Stimulated activated CD4-positive, alpha-beta T cell treated with anti-CD3 and anti-CD28 coated beads, Interleukin-1b, Interleukin-23, amount 100 ng/mL, for 1 hour (primary cell): ENCODE measurements around the gene TMEM252.

Source experiments
- DNase-seq, 2 donors: peaks; one replicate each; pipeline ENCODE4 v3.0.0-alpha.2; 2020; ENCODE audit warnings: low read depth in 2 of 2

The TMEM252 gene

GRCh38 chr9:68540712-68541535 is at the start of gene TMEM252:
Gene TMEM252, minus strand, starts transcription at chr9:68540883. Its CDS starts 69 bp downstream, at chr9:68540814.
- DNase-seq, result no peak

GRCh38 chr9:68585034-68585761 is 44.5 kb upstream of the TMEM252 start:
- DNase-seq, result no peak

GRCh38 chr9:68584189-68585033 is 43.7 kb upstream of the TMEM252 start:
- DNase-seq, result peak; percentile 55 to 73

- no peak for DNase-seq
These were observed 41.0 kb upstream of the TMEM252 start for GRCh38 chr9:68581696-68582095.

- DNase-seq, result no peak
These were observed 37.3 kb upstream of the TMEM252 start for GRCh38 chr9:68577774-68578591.

GRCh38 chr9:68575817-68576216 is 35.1 kb upstream of the TMEM252 start:
- no peak for DNase-seq

GRCh38 chr9:68574150-68574549 is 33.5 kb upstream of the TMEM252 start:
- no peak for DNase-seq

GRCh38 chr9:68567565-68567964 is 26.9 kb upstream of the TMEM252 start:
- DNase-seq, result no peak

- no peak for DNase-seq
These were observed 21.8 kb upstream of the TMEM252 start for GRCh38 chr9:68562461-68562860.

- DNase-seq, result peak; percentile 3 to 17
These were observed 19.6 kb upstream of the TMEM252 start for GRCh38 chr9:68560071-68560844.

GRCh38 chr9:68558545-68558944 is 17.9 kb upstream of the TMEM252 start:
- no peak for DNase-seq

- DNase-seq, result no peak
These were observed 14.9 kb upstream of the TMEM252 start for GRCh38 chr9:68555437-68556150.

GRCh38 chr9:68552700-68553476 is 12.2 kb upstream of the TMEM252 start:
- DNase-seq, result no peak

GRCh38 chr9:68551191-68551590 is 10.5 kb upstream of the TMEM252 start:
- no peak for DNase-seq

GRCh38 chr9:68548241-68548640 is 7.6 kb upstream of the TMEM252 start:
- no peak for DNase-seq

- no peak for DNase-seq
These were observed 6.7 kb upstream of the TMEM252 start for GRCh38 chr9:68547417-68547816.

- no peak for DNase-seq
These were observed 6.1 kb upstream of the TMEM252 start for GRCh38 chr9:68546596-68547390.

- DNase-seq, result no peak
These were observed 4.5 kb upstream of the TMEM252 start for GRCh38 chr9:68545033-68545705.
